GM12872 (cell line): ENCODE results near the gene ALPK1.

Source experiments
- TF ChIP-seq, protein P1 (sequence below): IDR thresholded peaks from 3 replicates; pipeline ENCODE4 v1.5.1; 2011; ENCODE audit warnings: low read depth, mild to moderate bottlenecking, low read length, moderate library complexity; ENCODE audit not compliant: insufficient read depth

The ALPK1 gene

GRCh38 chr4:112423591-112423990 is 126.4 kb downstream of the ALPK1 start:
- TF ChIP-seq, protein P1, sequence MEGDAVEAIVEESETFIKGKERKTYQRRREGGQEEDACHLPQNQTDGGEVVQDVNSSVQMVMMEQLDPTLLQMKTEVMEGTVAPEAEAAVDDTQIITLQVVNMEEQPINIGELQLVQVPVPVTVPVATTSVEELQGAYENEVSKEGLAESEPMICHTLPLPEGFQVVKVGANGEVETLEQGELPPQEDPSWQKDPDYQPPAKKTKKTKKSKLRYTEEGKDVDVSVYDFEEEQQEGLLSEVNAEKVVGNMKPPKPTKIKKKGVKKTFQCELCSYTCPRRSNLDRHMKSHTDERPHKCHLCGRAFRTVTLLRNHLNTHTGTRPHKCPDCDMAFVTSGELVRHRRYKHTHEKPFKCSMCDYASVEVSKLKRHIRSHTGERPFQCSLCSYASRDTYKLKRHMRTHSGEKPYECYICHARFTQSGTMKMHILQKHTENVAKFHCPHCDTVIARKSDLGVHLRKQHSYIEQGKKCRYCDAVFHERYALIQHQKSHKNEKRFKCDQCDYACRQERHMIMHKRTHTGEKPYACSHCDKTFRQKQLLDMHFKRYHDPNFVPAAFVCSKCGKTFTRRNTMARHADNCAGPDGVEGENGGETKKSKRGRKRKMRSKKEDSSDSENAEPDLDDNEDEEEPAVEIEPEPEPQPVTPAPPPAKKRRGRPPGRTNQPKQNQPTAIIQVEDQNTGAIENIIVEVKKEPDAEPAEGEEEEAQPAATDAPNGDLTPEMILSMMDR = no peak

- TF ChIP-seq, protein P1 = no peak
These were observed 128.7 kb downstream of the ALPK1 start for GRCh38 chr4:112425823-112426222.

- TF ChIP-seq, protein P1 = no peak
These were observed 129.2 kb downstream of the ALPK1 start for GRCh38 chr4:112426416-112426815.

DNA sequence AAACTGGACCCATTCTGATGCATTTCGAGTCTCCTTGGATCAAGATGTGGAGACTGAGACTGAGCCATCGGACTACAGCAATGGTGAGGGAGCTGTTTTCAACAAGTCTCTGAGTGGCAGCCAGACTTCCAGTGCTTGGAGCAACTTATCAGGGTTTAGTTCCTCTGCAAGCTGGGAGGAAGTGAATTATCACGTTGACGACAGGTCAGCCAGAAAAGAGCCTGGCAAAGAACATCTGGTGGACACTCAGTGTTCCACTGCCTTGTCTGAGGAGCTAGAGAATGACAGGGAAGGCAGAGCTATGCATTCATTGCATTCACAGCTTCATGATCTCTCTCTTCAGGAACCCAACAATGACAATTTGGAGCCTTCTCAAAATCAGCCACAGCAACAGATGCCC is 134.0 kb downstream of the ALPK1 start:
- TF ChIP-seq, protein P1 = no peak

DNA sequence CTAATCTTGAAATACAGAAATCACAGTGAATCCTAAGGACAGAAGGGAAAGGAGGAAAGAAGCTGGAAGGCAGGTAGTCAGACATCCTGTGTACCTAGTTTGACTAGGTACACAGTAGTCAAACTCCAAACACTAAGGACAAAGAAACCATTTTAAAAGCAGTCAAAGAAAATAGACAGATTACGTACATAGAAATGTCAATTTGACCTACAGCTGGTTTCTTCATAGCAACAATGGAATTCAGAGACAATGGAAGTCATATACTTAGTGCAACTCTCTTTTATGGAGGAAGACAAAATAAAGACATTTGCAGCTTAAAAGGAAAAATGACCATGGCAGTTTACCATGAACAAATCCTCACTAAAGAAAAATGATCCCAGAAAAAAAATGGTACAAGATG is 139.8 kb downstream of the ALPK1 start:
- TF ChIP-seq, protein P1 = no peak

- TF ChIP-seq, protein P1 = no peak
These were observed 151.3 kb downstream of the ALPK1 start for GRCh38 chr4:112448306-112449132.

- TF ChIP-seq, protein P1 = no peak
These were observed 152.5 kb downstream of the ALPK1 start for GRCh38 chr4:112449708-112450107.
